ENCODE measurements around the gene SCUBE1. TPM values are rescaled to one million over a fixed set of nuclear protein-coding genes. Genes with fewer than 3 reads are reported as not detected.

SCUBE1 gene
- total and polyA plus RNA-seq, 10 of the 15 experiments (the other 5 are each of a cell fraction or from before 2014, with no cell fraction given) = not detected

GRCh38 chr22:43244402-43244801 is 98.8 kb downstream of the SCUBE1 start:
- ChIA-PET SMC1A (ENCODE audit: uncharacterized antibody, unreplicated experiment) (no interaction called here), CTCF (no interaction called here), RAD21 (ENCODE audit: unreplicated experiment) (no interaction called here), POLR2A (no interaction called here)
- Histone ChIP-seq H3K4me2 (ENCODE audit: control insufficient read depth, insufficient read depth) (no peak overlapping the region), H3K27me3 (replicated peaks in 1 of 2; ENCODE audit: control insufficient read depth in 2 of 2, insufficient read depth in 2 of 2, low read length in 1 of 2) (peaks cover 0 to 4% of the 10 kb centered on the region in 2 experiments; a peak in 3 of 4 replicates), H3K4me3 (no peak overlapping the region), H3K36me3 (ENCODE audit: control insufficient read depth in 2 of 2, insufficient read depth in 2 of 2, low read length in 1 of 2) (no peaks in the 10 kb centered on the region), H3K79me2 (ENCODE audit: control insufficient read depth, insufficient read depth, low read length) (no peaks in the 10 kb centered on the region), H3K4me1 (ENCODE audit: control insufficient read depth, insufficient read depth, low read length) (no peaks in the 10 kb centered on the region; the same call in 1 of the 2 replicates), H3K27ac (ENCODE audit: control insufficient read depth, insufficient read depth) (no peak overlapping the region), H3K9me3 (replicated peaks; ENCODE audit: control insufficient read depth, insufficient read depth, low read length) (no peaks in the 10 kb centered on the region), H2AFZ (ENCODE audit: control insufficient read depth, low read depth, low read length) (no peak overlapping the region), H3K9ac (ENCODE audit: control insufficient read depth, insufficient read depth, low read length) (no peak overlapping the region), H4K20me1 (ENCODE audit: control insufficient read depth, insufficient read depth) (no peaks in the 10 kb centered on the region)
- FAIRE-seq (no peak), DNase-seq (ENCODE audit: low read depth, low spot score) (no peak), ATAC-seq (no peak)
- in situ Hi-C loops (cut with MboI) (no loop called here), intact Hi-C loops (cut with micrococcal nuclease; ENCODE audit: unreplicated experiment) (no loop called here)
- WGBS (ENCODE audit: insufficient coverage, insufficient replicate concordance, low lambda C conversion rate, missing lambda C conversion rate) = 31% methylated on average over 7 of the region's 7 CpGs
- BruUV-seq (replicated peaks) = no TSS peak
- no peak for TF ChIP-seq HSF1 (IDR thresholded peaks at IDR 0.05; ENCODE audit: low read depth, low read length)
- no peak for TF ChIP-seq BCL3 (IDR thresholded peaks at IDR 0.05; ENCODE audit: borderline replicate concordance, insufficient read depth, low read depth, low read length, poor library complexity, severe bottlenecking)
- TF ChIP-seq MAX (IDR thresholded peaks at IDR 0.05; ENCODE audit: low read depth, low read length) = no peak
- TF ChIP-seq NBN (IDR thresholded peaks at IDR 0.05) = no peak
- TF ChIP-seq JUND (IDR thresholded peaks at IDR 0.05; ENCODE audit: low read depth, low read length) = no peak
- no peak for TF ChIP-seq PAX5 (IDR thresholded peaks at IDR 0.05; ENCODE audit: borderline replicate concordance, low read depth, low read length)
- no peak for TF ChIP-seq CTCF (IDR thresholded peaks at IDR 0.05 in 2 of 3, conservative IDR thresholded peaks at IDR 0.05 in 1 of 3; ENCODE audit: control insufficient read depth in 2 of 3, extremely low read depth in 1 of 3, insufficient read depth in 1 of 3, low read depth in 3 of 3, low read length in 3 of 3)
- no peak for TF ChIP-seq SMAD5 (IDR thresholded peaks at IDR 0.05; ENCODE audit: low read depth)
- TF ChIP-seq PAX8 (IDR thresholded peaks at IDR 0.05) = no peak
- TF ChIP-seq ZBTB33 (IDR thresholded peaks at IDR 0.05) = no peak
- no peak for TF ChIP-seq LARP7 (IDR thresholded peaks at IDR 0.05)
- no peak for TF ChIP-seq E2F8 (IDR thresholded peaks at IDR 0.05; ENCODE audit: low read depth, partially characterized antibody)
- TF ChIP-seq HCFC1 (IDR thresholded peaks at IDR 0.05; ENCODE audit: low read length) = no peak
- TF ChIP-seq TCF12 (IDR thresholded peaks at IDR 0.05; ENCODE audit: low read depth, low read length) = no peak
- no peak for TF ChIP-seq NR2F1 (conservative IDR thresholded peaks at IDR 0.05)

Measured in GM12878 (cell line).